OCI-LY3 (cell line): ENCODE data around the gene ARMC3.

ENCODE experiments used
- H2AFZ ChIP-seq: fragments of 200-600, 300-600 bp; shearing (Covaris generic); 2 replicates; pipeline ENCODE4 v1.6.0; 2014; ENCODE audit warnings: antibody characterized with exemption, low read depth, low read length
- H3K27ac ChIP-seq: fragments of 200-600, 300-600 bp; sonication (generic); 2 replicates; pipeline ENCODE4 v1.5.1; 2014; ENCODE audit warnings: mild to moderate bottlenecking, low read length, moderate library complexity, mixed read lengths
- H3K27me3 ChIP-seq: fragments of 200-600, 300-600 bp; sonication (generic); 2 replicates; pipeline ENCODE4 v1.6.1; 2014; ENCODE audit warnings: low read depth, low read length, mixed read lengths
- H3K36me3 ChIP-seq: fragments of 200-600, 300-600 bp; sonication (generic); replicated peaks from 2 replicates; pipeline ENCODE3; 2014; ENCODE audit warnings: low read depth, low read length, mixed read lengths
- H3K4me1 ChIP-seq: fragments of 300-600, 200-600 bp; sonication (generic); 2 replicates; pipeline ENCODE4 v1.6.1; 2014; ENCODE audit warnings: low read length, mixed read lengths
- H3K4me2 ChIP-seq: fragments of 200-600, 300-600 bp; sonication (generic); 2 replicates; pipeline ENCODE4 v1.6.1; 2014; ENCODE audit warnings: low read length, mixed read lengths
- H3K4me3 ChIP-seq: fragments of 300-600, 200-600 bp; sonication (generic); 2 replicates; pipeline ENCODE4 v1.5.1; 2014; ENCODE audit warnings: antibody characterized with exemption, mild to moderate bottlenecking, low read length, moderate library complexity
- H3K79me2 ChIP-seq: fragments of 300-600, 200-600 bp; shearing (Covaris generic); 2 replicates; pipeline ENCODE4 v1.6.1; 2014; ENCODE audit warnings: mild to moderate bottlenecking, low read length, mixed read lengths
- H3K9ac ChIP-seq: fragments of 300-600, 200-600 bp; shearing (Covaris generic); 2 replicates; pipeline ENCODE4 v1.6.0; 2014; ENCODE audit warnings: mild to moderate bottlenecking, low read length, moderate library complexity
- H3K9me3 ChIP-seq: fragments of 200-600, 300-600 bp; shearing (Covaris generic); 2 replicates; pipeline ENCODE4 v1.6.1; 2014; ENCODE audit warnings: low read length, mixed read lengths; ENCODE audit not compliant: insufficient read depth
- H4K20me1 ChIP-seq: fragments of 200-600, 300-600 bp; sonication (generic); 2 replicates; pipeline ENCODE4 v1.6.1; 2016; ENCODE audit warnings: low read length, mixed read lengths; ENCODE audit not compliant: insufficient read depth
- CTCF ChIP-seq: fragments of 200-600, 300-600 bp; sonication (generic); IDR thresholded peaks from 2 replicates; pipeline ENCODE4 v1.5.1; 2014; ENCODE audit warnings: antibody characterized with exemption, low read length, low read depth
- EZH2phosphoT487 ChIP-seq: fragments of 200-600 bp; shearing (Covaris generic); IDR thresholded peaks from 2 replicates; pipeline ENCODE4 v1.6.1; 2018; ENCODE audit warnings: antibody characterized with exemption, mixed run types, low read depth

The ARMC3 gene

DNA sequence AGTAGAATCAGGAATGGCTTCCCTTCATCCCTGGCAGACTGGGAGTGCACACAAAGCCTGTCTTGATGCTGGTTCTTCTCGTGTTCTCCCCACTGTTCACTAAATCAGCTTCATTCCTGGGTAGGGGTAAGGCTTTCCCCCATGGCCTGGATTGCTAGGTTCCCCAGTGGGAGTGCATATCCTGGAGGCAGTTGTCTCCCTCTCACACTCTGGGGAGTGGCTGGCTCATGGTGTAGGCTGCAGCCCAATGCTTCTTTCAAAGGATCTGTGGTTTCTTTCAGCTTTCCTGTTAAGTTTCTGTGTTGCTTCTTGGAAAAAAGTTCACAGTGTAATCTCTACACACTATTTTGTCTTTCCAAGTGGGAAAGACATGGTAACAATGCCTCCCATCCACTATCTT, 32.6 kb upstream of the ARMC3 start:
- Histone ChIP-seq H3K4me2 (no peak overlapping the region), H2AFZ (no peak overlapping the region), H3K79me2 (no peaks in the 10 kb centered on the region), H3K4me3 (no peak overlapping the region), H3K36me3 (no peaks in the 10 kb centered on the region), H4K20me1 (no peaks in the 10 kb centered on the region), H3K4me1 (no peaks in the 10 kb centered on the region), H3K9me3 (no peaks in the 10 kb centered on the region), H3K9ac (no peak overlapping the region), H3K27me3 (no peaks in the 10 kb centered on the region), H3K27ac (no peak overlapping the region)
- TF ChIP-seq EZH2phosphoT487 (no peak), CTCF (no peak)

DNA sequence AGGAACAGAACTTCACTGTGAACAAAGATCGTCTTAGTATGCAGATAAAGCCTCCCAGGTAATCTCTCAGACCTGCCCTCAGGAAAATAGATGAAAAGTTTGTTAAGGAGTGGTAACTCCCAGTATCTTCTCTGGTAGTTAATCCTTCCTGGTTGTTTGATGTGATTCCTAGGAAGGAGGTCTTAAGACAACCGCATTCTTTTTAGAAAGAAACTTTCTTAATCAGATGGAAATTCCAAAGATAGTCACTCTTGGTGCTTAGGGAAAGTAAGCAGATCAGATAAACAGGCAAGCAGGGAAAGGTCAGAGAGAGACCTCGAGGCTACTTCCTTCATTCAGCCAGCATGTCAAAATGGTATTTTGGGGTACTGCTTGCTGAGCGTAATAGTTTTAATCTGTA, 30.5 kb upstream of the ARMC3 start:
- no peaks in the 10 kb centered on the region for H3K27me3 ChIP-seq
- H3K79me2 ChIP-seq, result no peaks in the 10 kb centered on the region
- H3K36me3 ChIP-seq, result no peaks in the 10 kb centered on the region
- no peak overlapping the region for H2AFZ ChIP-seq
- H3K4me2 ChIP-seq, result no peak overlapping the region
- no peak overlapping the region for H3K27ac ChIP-seq
- TF ChIP-seq EZH2phosphoT487, result no peak
- TF ChIP-seq CTCF, result no peak
- no peak overlapping the region for H3K9ac ChIP-seq
- H3K9me3 ChIP-seq, result no peaks in the 10 kb centered on the region
- H4K20me1 ChIP-seq, result no peaks in the 10 kb centered on the region
- no peaks in the 10 kb centered on the region for H3K4me1 ChIP-seq
- H3K4me3 ChIP-seq, result no peak overlapping the region

DNA sequence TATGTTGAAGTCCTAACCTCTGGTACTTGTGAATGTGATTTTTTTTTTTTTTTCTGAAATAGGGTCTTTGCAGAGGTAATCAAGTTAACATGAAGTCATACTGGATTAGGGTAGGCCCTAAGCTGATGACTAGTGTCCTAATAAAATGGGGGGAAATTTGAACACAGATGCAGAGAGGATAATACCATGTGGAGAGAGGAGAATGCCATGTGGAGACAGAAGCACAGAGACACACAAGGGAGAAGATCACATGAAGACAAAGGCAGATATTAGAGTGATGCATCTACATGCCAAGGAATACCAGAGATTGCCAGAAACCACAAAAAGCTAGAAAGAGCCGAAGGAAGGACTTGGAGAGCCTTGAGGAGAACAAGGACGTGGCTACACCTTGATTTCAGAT, 28.5 kb upstream of the ARMC3 start:
- Histone ChIP-seq H3K4me2 (no peak overlapping the region), H3K27me3 (no peaks in the 10 kb centered on the region), H3K9ac (no peak overlapping the region), H3K9me3 (no peaks in the 10 kb centered on the region), H3K4me3 (no peak overlapping the region), H2AFZ (no peak overlapping the region), H4K20me1 (no peaks in the 10 kb centered on the region), H3K27ac (no peak overlapping the region), H3K4me1 (no peaks in the 10 kb centered on the region), H3K36me3 (no peaks in the 10 kb centered on the region), H3K79me2 (no peaks in the 10 kb centered on the region)
- TF ChIP-seq EZH2phosphoT487 (no peak), CTCF (no peak)

DNA sequence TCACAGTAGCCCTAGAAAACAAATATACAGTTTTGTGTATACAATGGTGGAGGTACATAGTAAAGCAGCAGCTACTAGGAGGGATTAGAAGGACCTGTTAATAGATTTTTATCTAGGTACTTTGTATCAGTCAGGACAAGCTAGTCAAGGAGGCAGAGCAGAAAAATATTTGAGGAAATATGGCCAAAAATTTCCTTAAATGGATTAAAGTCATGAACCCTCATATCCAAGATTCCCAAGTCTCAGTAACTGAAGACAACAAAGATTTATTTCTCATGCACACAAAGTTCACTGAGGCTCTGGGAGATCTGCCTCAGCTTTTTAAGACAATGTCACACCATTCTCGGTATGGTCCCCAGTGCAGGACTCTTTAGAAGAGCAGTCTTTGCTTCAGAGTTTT, 28.1 kb upstream of the ARMC3 start:
- no peaks in the 10 kb centered on the region for H3K79me2 ChIP-seq
- no peak overlapping the region for H3K4me2 ChIP-seq
- H3K4me1 ChIP-seq, result no peaks in the 10 kb centered on the region
- no peaks in the 10 kb centered on the region for H3K9me3 ChIP-seq
- no peak overlapping the region for H3K4me3 ChIP-seq
- no peaks in the 10 kb centered on the region for H3K27me3 ChIP-seq
- no peak overlapping the region for H2AFZ ChIP-seq
- no peak overlapping the region for H3K9ac ChIP-seq
- H4K20me1 ChIP-seq, result no peaks in the 10 kb centered on the region
- H3K36me3 ChIP-seq, result no peaks in the 10 kb centered on the region
- no peak overlapping the region for H3K27ac ChIP-seq
- no peak for TF ChIP-seq EZH2phosphoT487
- TF ChIP-seq CTCF, result no peak
